GM12878 (cell line): ENCODE measurements around the gene SH2D2A. TPM values are rescaled to one million over a fixed set of nuclear protein-coding genes. Genes with fewer than 3 reads are reported as not detected.
"Not testable (repeated sequence)": the region's sequence is repeated elsewhere in the genome, so short reads cannot be mapped to it uniquely, and the experiment has no call there.

ENCODE experiments used
- ATAC-seq: fragments of 200-7000 bp; cut with Tn5 transposase; 3 replicates; pipeline ENCODE4 v1.9.1; 2020; ENCODE audit warnings: mild to moderate bottlenecking, moderate library complexity
- BruUV-seq: library from RNA; stranded (reverse); fragments of 400-500 nt; replicated peaks from 2 replicates; lab custom pipeline; 2021; lab: Mats Ljungman, UMichigan
- CTCF ChIA-PET: fragments of 300-600 bp; sonication (Branson Sonifier 250); formaldehyde crosslinking; extraction: SDS; loops from one replicate; lab custom pipeline; 2021; ENCODE audit warnings: inconsistent platforms; lab: Yijun Ruan, JAX
- POLR2A ChIA-PET: fragments of 350-600 bp; formaldehyde crosslinking; extraction: SDS; loops from one replicate; lab custom pipeline; 2021; ENCODE audit warnings: inconsistent platforms; lab: Charles Lee
- RAD21 ChIA-PET: fragments of 300-600 bp; sonication (Branson Sonifier 250); formaldehyde crosslinking; loops from one replicate; lab custom pipeline; 2023; ENCODE audit warnings: antibody characterized with exemption; ENCODE audit not compliant: unreplicated experiment; lab: Charles Lee
- SMC1A ChIA-PET: fragments of 300-600 bp; sonication (Branson Sonifier 250); formaldehyde crosslinking; loops from one replicate; lab custom pipeline; 2023; ENCODE audit not compliant: unreplicated experiment, uncharacterized antibody; lab: Charles Lee
- DNase-seq: peaks from one replicate; pipeline ENCODE4 v3.0.0-alpha.2; 2011; ENCODE audit warnings: low read depth, low spot score
- FAIRE-seq: peaks from 3 replicates; lab custom pipeline; 2011; peaks lifted over from hg19 to GRCh38; lab: Jason Lieb, UNC
- H2AFZ ChIP-seq: 2 replicates; pipeline ENCODE4 v1.6.0; 2011; ENCODE audit warnings: low read depth, low read length, control low read depth; ENCODE audit not compliant: control insufficient read depth
- H3K27ac ChIP-seq: 2 replicates; pipeline ENCODE4 v1.5.1; 2011; ENCODE audit warnings: control low read depth; ENCODE audit not compliant: control insufficient read depth, insufficient read depth
- H3K27me3 ChIP-seq, 2 experiments: replicated peaks in 1 of 2; 2 replicates each; pipeline versions ENCODE4 v1.6.0 to v1.6.1; 2011; ENCODE audit warnings: low read length in 1 of 2; ENCODE audit not compliant: control insufficient read depth in 2 of 2, insufficient read depth in 2 of 2
- H3K36me3 ChIP-seq, 2 experiments: 2 replicates each; pipeline ENCODE4 v1.5.1; 2011; ENCODE audit warnings: low read length in 1 of 2; ENCODE audit not compliant: control insufficient read depth in 2 of 2, insufficient read depth in 2 of 2
- H3K4me1 ChIP-seq: 2 replicates; pipeline ENCODE4 v1.6.1; 2011; ENCODE audit warnings: mild to moderate bottlenecking, low read length, moderate library complexity, mixed read lengths; ENCODE audit not compliant: control insufficient read depth, insufficient read depth
- H3K4me2 ChIP-seq: 2 replicates; pipeline ENCODE4 v1.6.0; 2011; ENCODE audit warnings: control low read depth; ENCODE audit not compliant: control insufficient read depth, insufficient read depth
- H3K4me3 ChIP-seq: fragments of 200-600 bp; sonication (generic); 2 replicates; pipeline ENCODE4 v1.5.1; 2016
- H3K79me2 ChIP-seq: 2 replicates; pipeline ENCODE4 v1.6.0; 2011; ENCODE audit warnings: low read length; ENCODE audit not compliant: control insufficient read depth, insufficient read depth
- H3K9ac ChIP-seq: 2 replicates; pipeline ENCODE4 v1.8.0; 2011; ENCODE audit warnings: low read length, control low read depth, mixed read lengths; ENCODE audit not compliant: control insufficient read depth, insufficient read depth
- H3K9me3 ChIP-seq: replicated peaks from 3 replicates; pipeline ENCODE4 v1.5.1; 2011; ENCODE audit warnings: mild to moderate bottlenecking, low read length; ENCODE audit not compliant: control insufficient read depth, insufficient read depth
- H4K20me1 ChIP-seq: 2 replicates; pipeline ENCODE4 v1.6.0; 2011; ENCODE audit not compliant: control insufficient read depth, insufficient read depth
- POLR2AphosphoS5 ChIP-seq: IDR thresholded peaks from 2 replicates; pipeline ENCODE4 v1.6.1; 2011; ENCODE audit warnings: mild to moderate bottlenecking, low read length, inconsistent platforms
- RFX5 ChIP-seq: IDR thresholded peaks from 2 replicates; pipeline ENCODE4 v1.6.1; 2011; ENCODE audit warnings: low read depth, low read length, improper control_type of control experiment
- WGBS: methylation state at CpG from one replicate; pipeline ENCODE4 v1.1.6; 2016; ENCODE audit warnings: low lambda C conversion rate; ENCODE audit not compliant: insufficient replicate concordance, insufficient coverage; ENCODE audit errors: missing lambda C conversion rate; 5-methylcytosine and 5-hydroxymethylcytosine counted together
- in situ Hi-C: fragments of 300-500 bp; cut with MboI; formaldehyde crosslinking; loops from 9 replicates; pipeline ENCODE4 v1.14.3; 2018; ENCODE audit warnings: mixed read lengths
- intact Hi-C: fragments of 100-400 bp; cut with micrococcal nuclease; formaldehyde crosslinking; loops from one replicate; pipeline ENCODE4 v1.14.2; 2022; ENCODE audit not compliant: unreplicated experiment
- polyA plus RNA-seq, 11 experiments: library from polyadenylated mRNA; depleted of rRNA in 4 of 11; unstranded in 6 of 11; stranded (reverse) in 5 of 11; fragments of >200 nt; fragmentation: Nextera tagmentation in 4 of 11; fragmentation: Illumina TruSeq in 1 of 11; extraction: Ambion mirVana in 4 of 11; extraction: Trizol in 1 of 11; gene quantifications; 1 replicate in 1 of 11; 2 replicates in 10 of 11; pipeline versions ENCODE4 v1.2.1 to v1.2.3, GENCODE V29; 2011 to 2016; ENCODE audit warnings: inconsistent platforms in 2 of 11, missing spikeins in 2 of 11, low read depth in 1 of 11
- total RNA-seq, 4 experiments: library from RNA; depleted of rRNA in 3 of 4; stranded (reverse); fragments of >200 nt in 3 of 4; fragmentation: Illumina TruSeq in 1 of 4; extraction: Trizol in 1 of 4; gene quantifications; 2 replicates each; pipeline versions ENCODE4 v1.2.1 to v1.2.3, GENCODE V29; 2013 to 2021

SH2D2A gene
- total and polyA plus RNA-seq, 10 of the 15 experiments (the other 5 are each of a cell fraction or from before 2014, with no cell fraction given), result 0.72 to 15.9 (median 7.0) TPM

DNA sequence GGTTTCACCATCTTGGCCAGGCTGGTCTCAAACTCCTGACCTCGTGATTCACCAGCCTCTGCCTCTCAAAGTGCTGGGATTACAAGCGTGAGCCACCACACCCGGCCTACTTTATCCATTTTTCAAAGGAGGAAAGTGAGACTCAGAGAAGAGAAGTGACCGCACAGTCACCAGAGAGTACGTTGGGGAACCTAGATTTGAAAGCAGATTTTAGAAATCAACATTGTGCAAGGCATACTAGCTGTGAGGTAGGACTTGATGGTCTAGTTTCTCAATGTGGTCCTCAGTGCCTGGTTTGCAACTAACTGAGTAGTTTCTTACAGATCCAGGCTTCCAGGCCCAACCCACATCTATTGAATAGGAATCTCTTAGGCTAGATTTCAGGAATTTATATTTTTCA, 51.0 kb downstream of the SH2D2A start:
- FAIRE-seq, result peak; percentile 61
- no peak for DNase-seq
- ChIA-PET SMC1A (interaction anchor here (0.6 to 11.8 kb wide), 6 partner anchors 9 to 125 kb away, joined by 3 to 108 read pairs (median 16); partner anchors contain the start of genes HDGF, ISG20L2, METTL25B and MRPL24), CTCF (interaction anchor here (4.2 to 9.6 kb wide), 3 partner anchors 10 to 39 kb away, joined by 17 to 152 read pairs (median 22); partner anchors contain the start of genes HDGF, ISG20L2 and METTL25B), RAD21 (interaction anchor here (3.9 to 5.0 kb wide), 3 partner anchors 14 to 39 kb away, joined by 31 to 59 read pairs (median 49); partner anchors contain the start of genes HDGF, ISG20L2, METTL25B and MRPL24), POLR2A (interaction anchor here (0.6 to 6.9 kb wide), 5 partner anchors 9 to 90 kb away, joined by 3 to 71 read pairs (median 3); partner anchors contain the start of genes ISG20L2, METTL25B and MRPL24)
- 93% methylated on average over 5 of the region's 5 CpGs for WGBS
- BruUV-seq, result no TSS peak
- TF ChIP-seq POLR2AphosphoS5, result no peak
- TF ChIP-seq RFX5, result no peak
- intact Hi-C loops (loop anchor here (5.0 kb wide), 1 partner anchor 263 kb away; the partner anchor contains the start of gene MEF2D), in situ Hi-C loops (no loop called here)
- no peaks in the 10 kb centered on the region for H3K9me3 ChIP-seq
- H3K4me3 ChIP-seq, result peak overlapping the region; percentile 87
- peak overlapping the region; percentile 99 for H3K4me2 ChIP-seq
- H3K79me2 ChIP-seq, result peaks cover 41% of the 10 kb centered on the region
- H3K27me3 ChIP-seq, result no peaks in the 10 kb centered on the region
- no peaks in the 10 kb centered on the region for H3K4me1 ChIP-seq
- no peak for ATAC-seq
- peaks cover 0 to 3% of the 10 kb centered on the region in 2 experiments; a peak in 1 of 4 replicates for H3K36me3 ChIP-seq
- H2AFZ ChIP-seq, result no peak overlapping the region
- peak overlapping the region; percentile 92; the same call in 1 of the 2 replicates for H3K9ac ChIP-seq
- H4K20me1 ChIP-seq, result no peaks in the 10 kb centered on the region
- H3K27ac ChIP-seq, result no peak overlapping the region

DNA sequence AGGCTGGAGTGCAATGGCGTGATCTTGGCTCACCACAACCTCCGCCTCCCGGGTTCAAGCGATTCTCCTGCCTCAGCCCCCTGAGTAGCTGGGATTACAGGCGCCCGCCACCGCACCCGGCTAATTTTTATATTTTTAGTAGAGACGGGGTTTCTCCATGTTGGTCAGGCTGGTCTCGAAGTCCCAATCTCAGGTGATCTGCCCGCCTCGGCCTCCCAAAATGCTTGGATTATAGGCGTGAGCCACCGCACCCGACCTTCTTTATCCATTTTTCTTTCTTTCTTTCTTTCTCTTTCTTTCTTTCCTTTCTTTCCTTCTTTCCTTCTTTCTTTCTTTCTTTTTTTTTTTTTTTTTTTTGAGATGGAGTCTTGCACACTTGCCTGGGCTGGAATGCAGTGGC, 51.5 kb downstream of the SH2D2A start:
- intact Hi-C loops, result loop anchor here (5.0 kb wide), 1 partner anchor 263 kb away; the partner anchor contains the start of gene MEF2D
- H4K20me1 ChIP-seq, H3K9me3 ChIP-seq, FAIRE-seq, H3K4me2 ChIP-seq, H3K4me3 ChIP-seq, H3K36me3 ChIP-seq, ATAC-seq, H2AFZ ChIP-seq, in situ Hi-C loops, H3K9ac ChIP-seq, H3K27me3 ChIP-seq, DNase-seq, H3K27ac ChIP-seq, BruUV-seq, H3K4me1 ChIP-seq: not testable (repeated sequence)
- peaks cover 37% of the 10 kb centered on the region for H3K79me2 ChIP-seq
- over 99% methylated on average over 11 of the region's 15 CpGs for WGBS
- ChIA-PET RAD21 (interaction anchor here (0.7 to 5.0 kb wide), 4 partner anchors 14 to 636 kb away, joined by 3 to 59 read pairs (median 40); partner anchors contain the start of genes HDGF, ISG20L2, METTL25B and MRPL24), POLR2A (interaction anchor here (0.6 to 6.9 kb wide), 5 partner anchors 9 to 257 kb away, joined by 3 to 71 read pairs (median 3); partner anchors contain the start of genes ISG20L2 and METTL25B), CTCF (interaction anchor here (0.6 to 9.6 kb wide), 4 partner anchors 10 to 138 kb away, joined by 3 to 152 read pairs (median 20); partner anchors contain the start of genes HDGF, ISG20L2 and METTL25B), SMC1A (interaction anchor here (3.1 to 11.8 kb wide), 3 partner anchors 13 to 38 kb away, joined by 24 to 108 read pairs (median 36); partner anchors contain the start of genes HDGF, ISG20L2, METTL25B and MRPL24)
